NT2/D1 (cell line): Measurements from ENCODE around the gene CHST5.

Source experiments
- SUZ12 ChIP-seq: IDR thresholded peaks from 2 replicates; pipeline ENCODE4 v1.6.1; 2011; ENCODE audit not compliant: insufficient read length, insufficient read depth; ENCODE audit errors: extremely low read depth
- YY1 ChIP-seq: IDR thresholded peaks from 2 replicates; pipeline ENCODE4 v1.6.1; 2011; ENCODE audit not compliant: insufficient read length, insufficient read depth

DNA sequence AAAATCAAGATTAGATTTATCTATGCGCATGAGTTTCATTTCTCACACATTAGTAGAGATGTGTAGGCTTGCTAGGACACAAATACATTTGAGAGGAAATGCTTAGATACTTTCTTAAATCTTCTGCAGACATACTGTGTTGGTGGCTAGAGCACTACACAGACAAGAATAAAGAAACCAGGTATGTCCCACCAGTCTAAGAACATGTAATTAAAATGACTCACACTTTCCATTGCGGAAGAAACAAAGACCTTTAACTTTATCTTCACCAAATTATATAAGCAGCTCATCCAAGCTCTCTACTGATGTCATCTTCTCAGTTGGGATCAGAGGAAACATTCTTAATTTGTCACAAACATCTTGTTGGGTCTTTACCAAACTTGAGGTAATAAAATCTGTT lies 42.8 kb upstream of the CHST5 start:
- no peak for TF ChIP-seq YY1
- TF ChIP-seq SUZ12: no peak
